DMS153 treated with DMSO at 0.1 percent for 48 hours (cell line): Measurements from ENCODE around the gene LRRC55.
A peak's percentile ranks its signal among the peaks of the same experiment; 100 is the strongest.

Source experiments
- DNase-seq: peaks from one replicate; lab custom pipeline; 2025; ENCODE audit not compliant: unreplicated experiment; lab: John Stamatoyannopoulos, UW

LRRC55 gene

GRCh38 chr11:57181678-57182305 is at the start of gene LRRC55:
Gene LRRC55 (plus strand): TSS chr11:57181953. CDS start chr11:57182023, 70 bp downstream.
- no peak for DNase-seq

GRCh38 chr11:57133366-57134038 is 48.3 kb upstream of the LRRC55 start:
- DNase-seq: peak; percentile 74

- DNase-seq: no peak
Observed at GRCh38 chr11:57134284-57134683, 47.5 kb upstream of the LRRC55 start.

- no peak for DNase-seq
Observed at GRCh38 chr11:57135020-57135751, 46.6 kb upstream of the LRRC55 start.

- DNase-seq: no peak
Observed at GRCh38 chr11:57140568-57140967, 41.2 kb upstream of the LRRC55 start.

- DNase-seq: no peak
Observed at GRCh38 chr11:57143459-57143858, 38.3 kb upstream of the LRRC55 start.

- DNase-seq: no peak
Observed at GRCh38 chr11:57144075-57144474, 37.7 kb upstream of the LRRC55 start.

GRCh38 chr11:57144531-57145320 is 37.0 kb upstream of the LRRC55 start:
- DNase-seq: no peak

GRCh38 chr11:57146301-57146700 is 35.5 kb upstream of the LRRC55 start:
- no peak for DNase-seq

- DNase-seq: no peak
Observed at GRCh38 chr11:57148621-57149020, 33.1 kb upstream of the LRRC55 start.

GRCh38 chr11:57150454-57150917 is 31.3 kb upstream of the LRRC55 start:
- DNase-seq: no peak

GRCh38 chr11:57152134-57152533 is 29.6 kb upstream of the LRRC55 start:
- DNase-seq: no peak

- no peak for DNase-seq
Observed at GRCh38 chr11:57153448-57153847, 28.3 kb upstream of the LRRC55 start.

- no peak for DNase-seq
Observed at GRCh38 chr11:57154739-57155138, 27.0 kb upstream of the LRRC55 start.

GRCh38 chr11:57155400-57155799 is 26.4 kb upstream of the LRRC55 start:
- DNase-seq: no peak

GRCh38 chr11:57155838-57156607 is 25.7 kb upstream of the LRRC55 start:
- no peak for DNase-seq

- DNase-seq: no peak
Observed at GRCh38 chr11:57156928-57157327, 24.8 kb upstream of the LRRC55 start.

GRCh38 chr11:57157624-57158023 is 24.1 kb upstream of the LRRC55 start:
- DNase-seq: no peak

GRCh38 chr11:57158180-57158579 is 23.6 kb upstream of the LRRC55 start:
- DNase-seq: no peak

GRCh38 chr11:57158599-57158998 is 23.2 kb upstream of the LRRC55 start:
- DNase-seq: no peak
